Mesenteric fat pad (tissue), 1 donor: ENCODE measurements around the gene TTF2. TPM values are rescaled to one million over a fixed set of nuclear protein-coding genes. Genes with fewer than 3 reads are reported as not detected.
"Not testable (repeated sequence)": the region's sequence is repeated elsewhere in the genome, so short reads cannot be mapped to it uniquely, and the experiment has no call there.

Experiments
- DNase-seq: peaks from one replicate; pipeline ENCODE4 v3.0.0-alpha.2; 2020; ENCODE audit warnings: low spot score
- total RNA-seq: library from RNA; stranded (reverse); fragmentation: NEBNext Ultra II Directional; extraction: Animal tissue kit (Norgen Biotek cat#: 25700); gene quantifications from one replicate; pipeline ENCODE4 v1.2.1, GENCODE V29; 2021
- donor health status: DM: yes; HTN: yes; CAD: no.

The TTF2 gene
- total RNA-seq, 1 donor from 2014 or later = 15.1 TPM

GRCh38 chr1:117119144-117119543, 59.0 kb downstream of the TTF2 start:
- not testable (repeated sequence) for DNase-seq

GRCh38 chr1:117120774-117121588, 60.9 kb downstream of the TTF2 start:
- no peak for DNase-seq

GRCh38 chr1:117121589-117122329, 61.6 kb downstream of the TTF2 start, which contains the start of gene TRIM45:
TSS of gene TRIM45 (minus strand) at chr1:117121749. CDS start at chr1:117121201, 548 bp downstream.
- peak; percentile 98 for DNase-seq

- no peak for DNase-seq
These were observed 62.4 kb downstream of the TTF2 start for GRCh38 chr1:117122330-117123025.

- DNase-seq = no peak
These were observed 63.1 kb downstream of the TTF2 start for GRCh38 chr1:117123274-117123673.

GRCh38 chr1:117124661-117125060, 64.5 kb downstream of the TTF2 start:
- DNase-seq = no peak

GRCh38 chr1:117127795-117128194, 67.7 kb downstream of the TTF2 start:
- no peak for DNase-seq

GRCh38 chr1:117128323-117129079, 68.4 kb downstream of the TTF2 start:
- no peak for DNase-seq

GRCh38 chr1:117130526-117130925, 70.4 kb downstream of the TTF2 start:
- DNase-seq = no peak

- no peak for DNase-seq
These were observed 75.2 kb downstream of the TTF2 start for GRCh38 chr1:117135329-117135728.

- DNase-seq = no peak
These were observed 76.6 kb downstream of the TTF2 start for GRCh38 chr1:117136749-117137148.

GRCh38 chr1:117137281-117137855, 77.2 kb downstream of the TTF2 start:
- no peak for DNase-seq

GRCh38 chr1:117138106-117138505, 78.0 kb downstream of the TTF2 start:
- DNase-seq = no peak

GRCh38 chr1:117138561-117138960, 78.4 kb downstream of the TTF2 start:
- no peak for DNase-seq

- no peak for DNase-seq
These were observed 82.1 kb downstream of the TTF2 start for GRCh38 chr1:117142200-117142599.

- DNase-seq = no peak
These were observed 83.0 kb downstream of the TTF2 start for GRCh38 chr1:117143172-117143571.

- DNase-seq = no peak
These were observed 83.7 kb downstream of the TTF2 start for GRCh38 chr1:117143871-117144270.

GRCh38 chr1:117146072-117146471, 85.9 kb downstream of the TTF2 start:
- no peak for DNase-seq

GRCh38 chr1:117146575-117147340, 86.6 kb downstream of the TTF2 start:
- DNase-seq = no peak

- no peak for DNase-seq
These were observed 87.3 kb downstream of the TTF2 start for GRCh38 chr1:117147341-117147831.
